ENCODE data around the gene MCF2L. TPM values are rescaled to one million over a fixed set of nuclear protein-coding genes. Genes with fewer than 3 reads are reported as not detected.

The MCF2L gene
- total RNA-seq, 1 donor, result 8.0 TPM

- TF ChIP-seq CTCF (IDR thresholded peaks at IDR 0.05; ENCODE audit: insufficient read depth, low read length), result no peak
- no peak for DNase-seq (ENCODE audit: low read depth)
- no peak overlapping the region for H3K4me3 ChIP-seq (ENCODE audit: low read depth, low read length)
Measured at GRCh38 chr13:113069861-113070805, 101.1 kb downstream of the MCF2L start.

GRCh38 chr13:113070855-113071254 lies 101.8 kb downstream of the MCF2L start:
- H3K4me3 ChIP-seq (ENCODE audit: low read depth, low read length), result no peak overlapping the region
- TF ChIP-seq CTCF (IDR thresholded peaks at IDR 0.05; ENCODE audit: insufficient read depth, low read length), result no peak
- DNase-seq (ENCODE audit: low read depth), result no peak

- no peak for TF ChIP-seq CTCF (IDR thresholded peaks at IDR 0.05; ENCODE audit: insufficient read depth, low read length)
- DNase-seq (ENCODE audit: low read depth), result no peak
- no peak overlapping the region for H3K4me3 ChIP-seq (ENCODE audit: low read depth, low read length)
Measured at GRCh38 chr13:113072376-113072775, 103.4 kb downstream of the MCF2L start.

- no peak for TF ChIP-seq CTCF (IDR thresholded peaks at IDR 0.05; ENCODE audit: insufficient read depth, low read length)
- DNase-seq (ENCODE audit: low read depth), result no peak
- H3K4me3 ChIP-seq (ENCODE audit: low read depth, low read length), result no peak overlapping the region
Measured at GRCh38 chr13:113073942-113074341, 104.9 kb downstream of the MCF2L start.

GRCh38 chr13:113074401-113074800 lies 105.4 kb downstream of the MCF2L start:
- TF ChIP-seq CTCF (IDR thresholded peaks at IDR 0.05; ENCODE audit: insufficient read depth, low read length), result no peak
- H3K4me3 ChIP-seq (ENCODE audit: low read depth, low read length), result no peak overlapping the region
- no peak for DNase-seq (ENCODE audit: low read depth)

GRCh38 chr13:113074876-113075275 lies 105.9 kb downstream of the MCF2L start:
- no peak for TF ChIP-seq CTCF (IDR thresholded peaks at IDR 0.05; ENCODE audit: insufficient read depth, low read length)
- no peak overlapping the region for H3K4me3 ChIP-seq (ENCODE audit: low read depth, low read length)
- no peak for DNase-seq (ENCODE audit: low read depth)
